ENCODE measurements around the gene ANP32A. TPM values are rescaled to one million over a fixed set of nuclear protein-coding genes. Genes with fewer than 3 reads are reported as not detected.
"Not testable (repeated sequence)": the region's sequence is repeated elsewhere in the genome, so short reads cannot be mapped to it uniquely, and the experiment has no call there.

ANP32A gene
- polyA plus RNA-seq, 1 donor from 2014 or later = 110 TPM

GRCh38 chr15:68774521-68775235 lies 46.0 kb downstream of the ANP32A start:
- Mint-ChIP-seq H3K4me3 (no peak overlapping the region), H3K36me3 (peaks cover 1% of the 10 kb centered on the region), H3K27ac (peak overlapping the region in 1 of 3 donors; percentile 33), H3K27me3 (peaks cover 2% of the 10 kb centered on the region), H3K9me3 (no peaks in the 10 kb centered on the region), H3K4me1 (no peaks in the 10 kb centered on the region)

- H3K36me3 Mint-ChIP-seq = peaks cover 1% of the 10 kb centered on the region
- H3K4me1 Mint-ChIP-seq = no peaks in the 10 kb centered on the region
- H3K4me3 Mint-ChIP-seq = no peak overlapping the region
- H3K9me3 Mint-ChIP-seq = no peaks in the 10 kb centered on the region
- peak overlapping the region in 1 of 3 donors; percentile 33 for H3K27ac Mint-ChIP-seq
- H3K27me3 Mint-ChIP-seq = peaks cover 2% of the 10 kb centered on the region
Measured at GRCh38 chr15:68774120-68774519, 46.6 kb downstream of the ANP32A start.

GRCh38 chr15:68773036-68773435 lies 47.7 kb downstream of the ANP32A start:
- Mint-ChIP-seq H3K9me3 (no peaks in the 10 kb centered on the region), H3K4me3 (no peak overlapping the region), H3K27ac (no peak overlapping the region), H3K36me3 (peaks cover 1% of the 10 kb centered on the region), H3K27me3 (peaks cover 2% of the 10 kb centered on the region), H3K4me1 (no peaks in the 10 kb centered on the region)

GRCh38 chr15:68770216-68770615 lies 50.5 kb downstream of the ANP32A start:
- H3K27ac Mint-ChIP-seq = no peak overlapping the region
- H3K36me3 Mint-ChIP-seq = peaks cover 1% of the 10 kb centered on the region
- H3K9me3 Mint-ChIP-seq = no peaks in the 10 kb centered on the region
- H3K27me3 Mint-ChIP-seq = peaks cover 2% of the 10 kb centered on the region
- no peaks in the 10 kb centered on the region for H3K4me1 Mint-ChIP-seq
- H3K4me3 Mint-ChIP-seq = no peak overlapping the region

- Mint-ChIP-seq H3K9me3 (no peaks in the 10 kb centered on the region), H3K36me3 (peaks cover 1% of the 10 kb centered on the region), H3K4me1 (no peaks in the 10 kb centered on the region), H3K27ac (no peak overlapping the region), H3K27me3 (peaks cover 2% of the 10 kb centered on the region), H3K4me3 (no peak overlapping the region)
Measured at GRCh38 chr15:68769702-68770101, 51.0 kb downstream of the ANP32A start.

GRCh38 chr15:68768321-68768720 lies 52.4 kb downstream of the ANP32A start:
- no peak overlapping the region for H3K4me3 Mint-ChIP-seq
- no peaks in the 10 kb centered on the region for H3K4me1 Mint-ChIP-seq
- H3K9me3 Mint-ChIP-seq = no peaks in the 10 kb centered on the region
- H3K27ac Mint-ChIP-seq = no peak overlapping the region
- H3K27me3 Mint-ChIP-seq = peaks cover 6% of the 10 kb centered on the region
- H3K36me3 Mint-ChIP-seq = no peaks in the 10 kb centered on the region

GRCh38 chr15:68767833-68768232 lies 52.9 kb downstream of the ANP32A start:
- H3K4me1 Mint-ChIP-seq = no peaks in the 10 kb centered on the region
- H3K4me3 Mint-ChIP-seq = no peak overlapping the region
- no peak overlapping the region for H3K27ac Mint-ChIP-seq
- peaks cover 6% of the 10 kb centered on the region for H3K27me3 Mint-ChIP-seq
- H3K36me3 Mint-ChIP-seq = no peaks in the 10 kb centered on the region
- no peaks in the 10 kb centered on the region for H3K9me3 Mint-ChIP-seq

- Mint-ChIP-seq H3K27me3 (peaks cover 4% of the 10 kb centered on the region), H3K4me1 (no peaks in the 10 kb centered on the region), H3K9me3 (no peaks in the 10 kb centered on the region), H3K4me3 (no peak overlapping the region), H3K36me3 (no peaks in the 10 kb centered on the region), H3K27ac (no peak overlapping the region)
Measured at GRCh38 chr15:68765602-68766368, 54.9 kb downstream of the ANP32A start.

GRCh38 chr15:68764090-68764489 lies 56.6 kb downstream of the ANP32A start:
- Mint-ChIP-seq H3K4me3 (no peak overlapping the region), H3K9me3 (no peaks in the 10 kb centered on the region), H3K36me3 (no peaks in the 10 kb centered on the region), H3K27me3 (peaks cover 4% of the 10 kb centered on the region), H3K27ac (no peak overlapping the region), H3K4me1 (no peaks in the 10 kb centered on the region)

- H3K9me3 Mint-ChIP-seq = no peaks in the 10 kb centered on the region
Measured at GRCh38 chr15:68763063-68763462, 57.6 kb downstream of the ANP32A start.

GRCh38 chr15:68759982-68760579 lies 60.6 kb downstream of the ANP32A start:
- H3K4me1 Mint-ChIP-seq, H3K36me3 Mint-ChIP-seq, H3K27me3 Mint-ChIP-seq, H3K27ac Mint-ChIP-seq, H3K9me3 Mint-ChIP-seq, H3K4me3 Mint-ChIP-seq: not testable (repeated sequence)

More at GRCh38 chr15:68763063-68763462, 57.6 kb downstream of the ANP32A start:
- Mint-ChIP-seq H3K36me3 (no peaks in the 10 kb centered on the region), H3K27me3 (peaks cover 4% of the 10 kb centered on the region), H3K4me1 (no peaks in the 10 kb centered on the region), H3K4me3 (no peak overlapping the region), H3K27ac (no peak overlapping the region)

GRCh38 chr15:68755731-68756130 lies 65.0 kb downstream of the ANP32A start:
- Mint-ChIP-seq H3K4me3 (no peak overlapping the region), H3K27me3 (peaks cover 8% of the 10 kb centered on the region)

GRCh38 chr15:68751622-68752021 lies 69.1 kb downstream of the ANP32A start:
- peaks cover 8% of the 10 kb centered on the region for H3K27me3 Mint-ChIP-seq
- peaks cover 2 to 8% (median 6%) of the 10 kb centered on the region in 3 donors for H3K4me1 Mint-ChIP-seq
- H3K27ac Mint-ChIP-seq = no peak overlapping the region
- H3K4me3 Mint-ChIP-seq = no peak overlapping the region
- H3K9me3 Mint-ChIP-seq = peaks cover 0 to 9% (median 1%) of the 10 kb centered on the region in 3 donors
- H3K36me3 Mint-ChIP-seq = no peaks in the 10 kb centered on the region

More at GRCh38 chr15:68755731-68756130, 65.0 kb downstream of the ANP32A start:
- Mint-ChIP-seq H3K36me3 (no peaks in the 10 kb centered on the region), H3K9me3 (peaks cover 0 to 1% (median 0%) of the 10 kb centered on the region in 3 donors), H3K27ac (peak overlapping the region in 1 of 3 donors; percentile 28), H3K4me1 (peaks cover 2 to 8% (median 6%) of the 10 kb centered on the region in 3 donors)

GRCh38 chr15:68749793-68750192 lies 70.9 kb downstream of the ANP32A start:
- no peak overlapping the region for H3K27ac Mint-ChIP-seq
- no peak overlapping the region for H3K4me3 Mint-ChIP-seq
- H3K9me3 Mint-ChIP-seq = peaks cover 1 to 9% (median 2%) of the 10 kb centered on the region in 3 donors
- H3K4me1 Mint-ChIP-seq = peaks cover 1 to 7% (median 4%) of the 10 kb centered on the region in 3 donors
- no peaks in the 10 kb centered on the region for H3K36me3 Mint-ChIP-seq
- peaks cover 4% of the 10 kb centered on the region for H3K27me3 Mint-ChIP-seq

GRCh38 chr15:68749365-68749764 lies 71.3 kb downstream of the ANP32A start:
- Mint-ChIP-seq H3K36me3 (no peaks in the 10 kb centered on the region), H3K27me3 (peaks cover 2% of the 10 kb centered on the region), H3K4me3 (no peak overlapping the region), H3K27ac (no peak overlapping the region), H3K9me3 (peaks cover 1 to 9% (median 4%) of the 10 kb centered on the region in 3 donors), H3K4me1 (peaks cover 1 to 5% (median 2%) of the 10 kb centered on the region in 3 donors)
